Subcutaneous adipose tissue (tissue), 4 donors: Measurements from ENCODE around the gene MTOR. TPM values are rescaled to one million over a fixed set of nuclear protein-coding genes. Genes with fewer than 3 reads are reported as not detected.

Experiments
- total RNA-seq, 4 donors: library from RNA; depleted of rRNA; stranded (reverse); fragments of >200 nt; gene quantifications; one replicate each; pipeline ENCODE4 v1.1.0, GENCODE V29; 2016
- TF ChIP-seq, protein P1 (sequence below): fragments of 450-650 bp; IDR thresholded peaks from one replicate; pipeline ENCODE4 v1.5.1; 2016; ENCODE audit warnings: low read depth, mild to moderate bottlenecking, control low read depth, antibody characterized with exemption, moderate library complexity

The MTOR gene
- total RNA-seq, 4 donors from 2014 or later: 36.2 to 54.1 (median 40.1) TPM

DNA sequence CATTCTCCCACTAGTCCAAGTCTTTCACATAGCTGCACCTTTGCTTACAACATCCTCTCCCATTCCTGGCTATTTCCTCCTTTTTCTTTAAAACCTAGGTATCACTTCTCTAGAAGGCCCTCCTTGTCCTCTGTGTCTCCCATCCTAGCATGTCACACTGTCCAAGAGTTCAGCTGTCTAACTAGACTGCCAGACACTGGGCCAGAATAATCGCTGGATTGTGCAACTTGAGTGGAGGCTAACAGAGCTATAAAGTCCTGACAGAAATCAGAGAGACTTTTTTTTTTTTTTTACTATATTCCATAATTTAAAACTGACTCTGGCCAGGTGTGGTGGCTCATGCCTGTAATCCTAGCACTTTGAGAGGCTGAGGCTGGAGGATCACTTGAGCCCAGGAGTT, 77.4 kb downstream of the MTOR start:
- TF ChIP-seq, protein P1, sequence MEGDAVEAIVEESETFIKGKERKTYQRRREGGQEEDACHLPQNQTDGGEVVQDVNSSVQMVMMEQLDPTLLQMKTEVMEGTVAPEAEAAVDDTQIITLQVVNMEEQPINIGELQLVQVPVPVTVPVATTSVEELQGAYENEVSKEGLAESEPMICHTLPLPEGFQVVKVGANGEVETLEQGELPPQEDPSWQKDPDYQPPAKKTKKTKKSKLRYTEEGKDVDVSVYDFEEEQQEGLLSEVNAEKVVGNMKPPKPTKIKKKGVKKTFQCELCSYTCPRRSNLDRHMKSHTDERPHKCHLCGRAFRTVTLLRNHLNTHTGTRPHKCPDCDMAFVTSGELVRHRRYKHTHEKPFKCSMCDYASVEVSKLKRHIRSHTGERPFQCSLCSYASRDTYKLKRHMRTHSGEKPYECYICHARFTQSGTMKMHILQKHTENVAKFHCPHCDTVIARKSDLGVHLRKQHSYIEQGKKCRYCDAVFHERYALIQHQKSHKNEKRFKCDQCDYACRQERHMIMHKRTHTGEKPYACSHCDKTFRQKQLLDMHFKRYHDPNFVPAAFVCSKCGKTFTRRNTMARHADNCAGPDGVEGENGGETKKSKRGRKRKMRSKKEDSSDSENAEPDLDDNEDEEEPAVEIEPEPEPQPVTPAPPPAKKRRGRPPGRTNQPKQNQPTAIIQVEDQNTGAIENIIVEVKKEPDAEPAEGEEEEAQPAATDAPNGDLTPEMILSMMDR: no peak

DNA sequence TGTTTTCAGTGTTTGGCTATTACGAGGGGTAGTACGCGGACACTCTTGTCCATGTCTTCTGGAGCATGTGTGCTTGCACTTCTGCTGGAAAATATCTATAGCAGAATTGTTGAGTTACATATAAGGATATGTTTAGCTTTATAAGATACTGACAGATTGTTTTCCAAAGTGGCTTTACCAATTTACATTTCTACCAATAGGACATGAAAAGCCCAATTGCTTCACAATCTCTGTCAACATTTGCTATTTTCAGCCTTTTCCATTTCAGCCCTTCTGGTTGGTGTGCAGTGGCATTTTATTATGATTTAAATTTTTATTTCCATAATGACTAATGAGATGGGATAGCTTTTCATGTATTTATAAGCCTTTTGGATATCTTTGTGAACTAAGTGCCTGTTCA, 79.5 kb downstream of the MTOR start:
- TF ChIP-seq, protein P1: no peak

DNA sequence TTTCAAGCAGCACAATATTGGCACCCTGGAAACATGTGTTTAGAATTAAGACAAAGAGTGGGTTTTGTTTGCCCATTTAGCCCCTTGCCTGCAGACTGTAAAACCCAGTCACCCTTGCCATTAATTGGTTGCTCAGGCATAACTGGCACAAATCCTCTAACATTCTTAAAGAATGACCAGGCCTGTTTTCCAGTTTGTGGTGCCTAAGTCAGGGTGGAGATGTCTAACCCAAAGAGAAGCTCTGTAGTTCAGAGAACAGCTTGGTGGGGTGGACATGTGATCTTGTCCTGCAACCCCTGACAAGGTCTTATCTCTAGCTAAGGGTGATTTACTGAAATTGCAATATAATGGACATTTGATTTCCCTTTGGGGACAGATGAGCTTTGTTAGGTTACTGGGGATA, 82.0 kb downstream of the MTOR start:
- TF ChIP-seq, protein P1: no peak

DNA sequence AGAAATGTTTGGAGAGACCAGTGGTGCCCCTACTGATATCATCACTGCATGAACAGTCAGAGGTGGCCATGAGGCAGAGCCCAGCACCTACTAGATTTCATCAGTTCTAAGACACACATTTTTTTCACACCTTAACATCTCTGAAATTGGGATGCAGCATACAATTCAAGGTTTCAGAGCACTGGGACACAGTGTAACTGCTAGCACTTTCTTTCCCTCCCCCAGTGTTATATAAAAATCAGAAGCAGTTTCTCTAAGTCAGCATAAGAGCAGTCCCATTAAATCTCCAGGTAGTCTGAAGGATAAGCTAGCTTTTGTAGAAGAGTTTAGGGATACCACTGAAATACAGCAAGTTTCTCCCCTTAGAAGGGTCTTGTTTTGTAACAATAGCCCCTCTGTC, 83.2 kb downstream of the MTOR start:
- TF ChIP-seq, protein P1: no peak

DNA sequence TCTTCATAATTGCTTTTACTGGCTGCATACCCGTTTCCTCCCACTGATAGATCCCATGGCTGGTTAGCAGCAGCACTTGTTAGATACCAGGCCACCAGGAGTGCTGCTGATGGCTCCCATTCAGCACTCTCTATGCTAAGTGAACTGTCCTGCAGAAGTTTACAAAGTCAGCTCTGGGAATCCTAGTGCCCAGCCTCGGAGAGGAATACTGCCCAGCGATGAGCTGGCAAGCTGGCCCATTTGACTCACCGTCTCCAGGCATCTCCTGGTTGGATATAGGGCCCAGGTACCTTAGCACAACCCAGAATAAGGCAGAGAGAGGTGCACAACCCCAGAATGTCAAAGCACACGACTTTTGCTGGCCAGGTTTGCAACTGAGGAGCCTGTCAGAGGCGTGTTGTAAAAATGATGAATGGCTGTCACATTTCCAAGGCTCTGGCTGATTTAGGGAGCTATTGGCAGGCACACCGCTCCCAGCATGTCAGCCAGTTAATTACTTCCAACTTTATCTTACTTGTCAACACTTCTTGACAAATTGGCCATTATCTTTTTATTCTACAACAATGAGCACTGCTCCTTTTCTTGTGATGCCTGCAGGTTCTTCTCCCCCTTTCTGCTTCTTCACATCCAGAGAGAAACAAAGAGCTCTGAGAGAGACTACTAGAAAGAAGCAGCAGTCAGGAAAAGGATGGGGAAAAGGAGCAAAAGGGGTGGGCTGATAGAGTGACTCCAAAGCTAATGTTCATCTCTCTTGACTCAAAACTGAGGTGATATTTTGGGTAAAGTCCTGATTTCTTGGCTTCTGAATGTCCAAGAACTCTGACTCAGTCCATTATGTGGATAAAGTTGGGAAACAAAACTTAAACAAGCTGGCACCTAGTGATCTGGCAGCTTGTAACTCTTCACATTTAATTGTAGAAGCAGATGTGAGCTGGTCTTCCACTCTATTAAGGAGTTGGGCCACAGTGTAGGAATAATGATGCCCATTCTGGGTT, 84.0 kb downstream of the MTOR start:
- TF ChIP-seq, protein P1: no peak

DNA sequence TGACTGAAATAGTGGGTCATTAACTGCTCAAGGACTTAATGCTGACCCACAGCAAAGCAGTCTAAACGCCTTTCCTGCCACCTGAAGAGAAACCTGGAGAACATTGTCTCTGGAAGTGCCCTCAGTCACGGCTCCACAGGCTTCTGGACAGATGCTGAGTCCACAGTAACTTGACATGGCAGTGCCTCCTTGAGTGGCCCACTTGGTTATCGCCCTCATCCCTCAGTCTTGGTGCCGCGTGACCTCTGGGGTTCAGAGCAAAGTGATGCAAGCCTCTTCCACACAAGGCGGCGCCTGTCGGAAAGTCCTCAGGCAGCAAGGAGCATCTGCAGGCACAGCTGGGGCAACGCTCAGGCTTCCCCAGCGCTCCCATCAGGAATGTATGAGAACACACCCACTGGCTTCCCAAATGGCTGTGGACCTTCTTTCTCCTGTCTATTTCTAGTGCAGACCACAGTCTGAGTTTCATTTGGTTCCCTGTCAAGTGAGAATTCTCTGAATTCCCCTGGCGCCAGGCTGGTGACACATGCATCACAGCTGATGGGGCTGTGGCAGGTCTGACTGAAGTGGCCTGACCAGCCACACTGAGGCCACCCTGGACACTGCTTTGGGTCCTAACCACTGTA, 86.2 kb downstream of the MTOR start:
- TF ChIP-seq, protein P1: no peak

DNA sequence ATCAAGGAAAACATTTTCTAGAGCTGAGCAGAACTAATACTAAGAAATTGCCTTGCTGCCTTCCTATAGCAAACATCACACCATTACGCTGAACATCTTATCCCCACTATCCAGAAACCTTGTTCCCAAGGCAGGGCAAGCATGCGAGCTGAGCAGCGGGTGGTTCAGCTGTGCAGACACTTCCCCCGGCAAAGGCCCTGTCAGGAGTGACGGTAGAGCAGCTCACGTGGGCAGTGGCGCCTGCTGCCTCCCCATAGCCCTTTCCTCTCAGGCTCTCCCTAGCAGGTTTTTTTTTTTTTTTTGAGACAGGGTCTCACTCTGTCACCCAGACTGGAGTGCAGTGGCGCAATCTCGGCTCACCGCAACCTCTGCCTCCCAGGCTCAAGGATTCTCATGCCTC, 86.9 kb downstream of the MTOR start:
- TF ChIP-seq, protein P1: no peak
